Measurements from ENCODE around the gene SHISA2.

Gene SHISA2

DNA sequence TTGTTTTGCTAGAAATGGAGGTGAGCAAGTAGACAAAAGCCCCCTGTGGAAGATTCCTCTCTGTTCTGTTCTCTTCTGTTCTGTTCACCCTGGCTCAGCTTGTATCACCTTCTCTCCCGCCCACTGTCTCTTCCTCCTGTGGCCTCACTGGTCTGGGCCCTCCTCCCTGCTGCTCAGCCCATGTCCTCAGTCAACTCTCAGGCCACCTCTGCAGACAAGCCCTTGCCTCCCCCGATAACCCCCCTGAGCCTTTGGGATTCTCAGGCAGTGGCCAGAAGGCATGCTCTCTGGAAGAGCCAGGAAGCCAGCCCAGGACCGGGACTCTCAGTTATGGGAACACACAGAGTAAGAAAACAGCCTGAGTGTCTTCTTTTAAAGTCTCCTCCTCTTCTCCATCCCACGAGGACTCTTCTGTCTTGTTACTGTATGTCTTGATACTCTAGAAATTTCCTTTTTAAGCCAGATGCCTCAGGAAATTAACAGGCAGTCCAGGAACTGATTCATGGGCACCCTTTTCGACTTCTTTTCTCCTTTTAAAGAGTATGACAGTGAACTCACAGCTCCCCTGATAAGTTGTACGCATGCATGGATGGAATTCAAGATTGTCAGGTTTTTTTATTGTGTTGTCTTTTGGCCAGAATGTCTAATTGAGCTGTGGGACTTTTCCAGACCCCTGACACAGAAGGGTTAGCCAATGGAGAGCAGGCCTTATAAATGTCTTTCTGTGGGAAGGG, 33.7 kb downstream of the SHISA2 start:
- peak; percentile 9 for DNase-seq (ENCODE audit: low spot score)

DNA sequence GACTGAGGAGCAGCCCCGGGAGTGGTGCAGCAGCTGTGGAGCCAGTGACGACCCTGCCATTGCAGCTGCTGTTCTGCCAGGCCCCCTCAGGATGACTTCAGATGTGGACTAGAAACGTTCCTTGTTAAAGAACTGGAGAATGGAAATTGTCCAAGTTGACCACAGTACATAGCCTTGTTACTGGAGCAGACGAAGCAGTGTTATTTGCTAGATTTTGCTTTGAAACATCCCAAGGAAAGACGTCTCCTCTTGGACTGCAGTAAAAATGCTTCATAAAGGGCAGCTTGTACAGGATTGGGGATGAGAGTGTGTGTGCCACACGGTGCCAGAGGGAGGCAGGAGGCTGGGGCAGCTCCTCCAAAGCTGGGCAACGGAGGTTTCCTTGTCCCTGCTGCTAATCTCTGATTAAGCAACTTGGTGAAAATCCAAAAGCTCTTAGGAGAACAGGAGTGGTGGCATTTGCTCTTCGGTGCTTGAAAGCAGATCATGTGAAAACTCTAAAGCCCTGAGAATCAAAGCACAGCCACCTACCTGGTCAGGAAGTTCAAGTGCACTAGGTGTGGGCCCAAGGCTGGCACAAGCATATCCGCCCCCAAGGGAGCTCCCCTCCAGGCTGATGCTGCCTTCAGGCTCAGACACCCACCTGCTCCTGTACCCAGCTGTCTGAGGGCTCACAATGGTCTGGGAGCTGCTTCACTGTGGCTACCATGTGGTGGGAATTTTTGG, 34.5 kb downstream of the SHISA2 start:
- DNase-seq (ENCODE audit: low spot score): peak; percentile 7

DNA sequence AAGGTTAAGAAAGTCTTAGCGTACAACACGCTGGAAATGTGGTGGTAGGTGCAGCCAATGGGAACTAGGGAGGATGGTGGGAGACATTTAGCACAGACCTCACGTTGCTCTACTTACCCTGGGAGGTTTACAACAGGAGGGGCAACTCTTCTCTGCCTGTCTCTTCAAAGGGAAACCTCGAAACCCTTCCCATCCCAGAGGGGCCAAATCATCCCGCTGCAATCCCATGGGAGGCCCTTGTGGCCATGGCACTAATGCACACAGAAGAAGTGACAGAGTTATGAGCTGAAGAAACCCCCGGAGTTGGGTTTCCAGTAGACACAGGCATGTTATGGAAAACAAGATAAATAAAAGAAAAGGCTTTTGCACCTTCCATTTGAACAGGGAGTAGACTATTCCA, 35.6 kb downstream of the SHISA2 start:
- DNase-seq (ENCODE audit: low spot score): peak; percentile 2

DNA sequence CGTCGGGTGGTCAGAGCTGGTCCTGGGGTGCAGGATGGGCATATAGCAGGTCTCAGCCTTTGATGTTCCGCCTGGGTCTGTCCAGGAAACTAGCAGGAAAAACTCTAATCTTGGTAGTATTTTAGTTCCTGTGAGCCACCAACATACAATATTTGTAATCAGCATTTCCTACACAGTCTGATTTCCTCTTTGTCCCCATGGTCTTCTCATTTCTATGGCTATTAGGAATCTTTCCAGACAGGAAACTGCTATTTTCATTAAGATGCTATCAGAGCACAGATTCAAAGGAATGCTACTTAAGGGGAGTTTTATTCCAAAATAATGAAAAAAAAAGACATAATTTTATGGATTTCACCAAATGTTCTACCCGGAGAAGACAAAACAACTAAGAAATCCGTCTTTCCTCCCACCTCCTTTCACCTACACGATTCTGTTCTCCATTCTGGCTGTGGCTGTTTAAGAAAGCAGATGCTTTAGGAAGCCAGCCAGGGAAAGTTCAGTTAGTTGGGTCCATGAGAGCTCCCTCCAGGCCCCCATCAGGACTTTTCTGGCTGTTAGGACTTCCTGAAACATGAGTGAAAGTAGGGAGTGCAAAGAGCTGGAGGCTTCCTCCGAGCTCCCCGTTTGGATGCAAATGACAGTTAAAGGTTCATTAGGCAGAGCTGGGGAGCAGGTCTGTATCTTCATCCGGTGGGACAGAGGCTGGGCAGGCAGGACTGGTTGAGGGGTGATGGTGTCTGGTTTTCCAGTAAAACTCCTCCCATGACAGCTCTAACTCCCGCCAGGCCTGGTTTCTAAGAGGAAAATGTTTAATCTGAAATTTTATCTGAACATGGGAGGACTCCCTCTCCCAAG, 36.3 kb downstream of the SHISA2 start:
- DNase-seq (ENCODE audit: low spot score): peak; percentile 3

DNA sequence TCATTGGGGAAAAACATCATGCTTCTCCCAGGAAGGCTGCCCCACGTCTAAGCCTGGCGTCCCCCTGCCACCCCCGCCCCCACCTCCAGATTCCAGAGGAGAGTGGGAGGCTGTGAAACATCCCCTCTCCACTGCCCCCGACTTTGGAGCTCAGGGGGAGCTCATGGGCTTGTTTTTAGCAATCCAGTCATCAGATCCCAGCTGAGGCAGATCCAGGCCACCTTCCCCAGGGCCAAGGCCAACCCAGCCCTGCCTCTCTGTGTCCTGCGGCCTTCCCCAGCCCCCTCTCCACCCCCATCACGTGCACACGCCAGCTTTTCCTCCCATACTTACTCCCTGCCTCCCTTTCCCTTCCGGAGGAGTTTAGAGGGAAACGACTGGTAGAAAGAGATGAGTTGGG, 38.8 kb downstream of the SHISA2 start:
- DNase-seq (ENCODE audit: low spot score): peak; percentile 10

DNA sequence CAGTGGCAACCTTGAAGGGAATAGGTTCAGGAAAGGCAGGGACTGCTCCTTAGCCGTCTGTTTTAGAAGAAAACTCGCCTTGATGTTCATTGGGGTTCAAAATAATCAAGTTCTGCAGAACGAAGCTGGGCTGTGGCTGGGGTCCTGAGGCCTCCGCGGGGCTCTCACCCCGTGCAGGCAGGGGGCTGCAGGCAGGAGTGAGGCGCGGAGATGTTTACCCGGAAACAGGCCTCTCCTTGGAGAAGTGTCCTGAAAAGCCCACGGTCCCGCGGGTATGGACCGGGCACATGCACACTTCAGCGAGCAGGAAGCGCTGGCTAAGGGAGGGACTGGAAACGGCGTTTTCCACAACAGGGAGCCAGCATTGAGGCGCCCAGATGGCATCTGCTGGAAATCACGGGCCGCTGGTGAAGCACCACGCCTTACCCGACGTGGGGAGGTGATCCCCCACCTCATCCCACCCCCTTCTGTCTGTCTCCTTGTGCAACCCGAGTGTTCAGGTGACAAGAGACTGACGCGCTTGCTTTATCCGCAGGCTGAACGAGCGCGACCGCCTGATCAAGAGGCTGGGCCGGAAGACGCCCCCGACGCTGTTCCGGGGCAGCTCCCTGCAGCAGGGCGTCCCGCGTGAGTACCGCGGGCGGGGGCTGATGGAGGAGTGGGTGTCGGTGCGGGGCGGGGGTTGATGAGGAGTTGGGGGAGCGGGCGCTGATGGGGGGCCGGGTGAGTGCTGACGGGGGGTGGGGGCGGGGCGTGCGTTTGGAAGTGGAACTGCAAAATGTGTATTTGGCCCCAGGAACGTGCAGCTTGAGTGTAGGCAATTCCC, 39.6 kb downstream of the SHISA2 start:
- peak; percentile 26 for DNase-seq (ENCODE audit: low spot score)

DNA sequence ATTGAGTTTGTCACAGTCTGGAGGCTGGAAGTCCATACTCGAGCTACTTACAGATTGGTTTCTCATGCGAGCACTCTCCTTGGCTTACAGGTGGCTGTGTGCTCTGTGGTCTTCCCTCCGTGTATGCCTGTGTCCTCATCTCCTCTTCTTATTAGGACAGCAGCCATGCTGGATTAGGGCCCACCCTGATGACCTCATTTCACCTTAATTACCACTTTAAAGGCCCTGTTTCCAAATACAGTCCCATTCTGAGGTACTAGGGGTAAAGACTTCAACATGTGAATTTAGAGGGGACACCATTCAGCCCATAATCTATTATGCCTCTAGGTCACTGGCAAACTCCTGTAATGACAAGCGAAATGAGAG, 40.6 kb downstream of the SHISA2 start:
- DNase-seq (ENCODE audit: low spot score): no peak

DNA sequence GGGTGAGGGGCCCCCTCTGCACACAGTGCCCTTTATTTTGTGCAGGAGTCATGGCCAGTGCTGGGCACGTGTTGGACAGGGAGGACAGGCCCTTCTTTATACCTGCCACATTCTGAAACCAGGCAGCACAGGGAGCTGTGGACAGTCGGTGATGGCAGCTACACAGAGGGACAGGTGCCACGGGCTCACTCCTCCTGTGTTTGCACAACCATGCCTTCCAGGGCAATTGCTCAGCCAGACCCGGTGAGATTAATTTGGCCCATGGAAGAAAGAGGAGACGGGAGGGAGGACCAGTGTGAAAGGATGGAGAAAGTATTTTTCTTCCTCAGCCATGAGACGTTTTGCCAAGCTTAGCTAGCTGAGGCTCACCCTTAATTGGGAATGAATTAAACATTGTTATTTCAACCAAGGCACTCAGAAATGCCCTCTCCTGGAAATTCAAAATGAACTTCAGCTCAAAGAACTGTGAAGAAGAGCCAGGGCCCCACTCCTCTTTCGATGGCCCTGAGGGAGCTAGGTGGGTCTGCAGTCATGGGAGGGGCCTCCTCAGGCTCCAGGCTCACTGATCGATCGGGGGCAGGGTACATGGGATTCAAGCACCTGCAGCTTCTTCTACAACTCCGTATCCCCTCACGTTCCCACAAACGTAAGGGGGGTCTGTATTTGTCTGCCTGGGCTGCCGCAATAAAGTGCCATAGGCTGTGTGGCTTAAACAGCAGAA, 41.2 kb downstream of the SHISA2 start:
- DNase-seq (ENCODE audit: low spot score): peak; percentile 14

DNA sequence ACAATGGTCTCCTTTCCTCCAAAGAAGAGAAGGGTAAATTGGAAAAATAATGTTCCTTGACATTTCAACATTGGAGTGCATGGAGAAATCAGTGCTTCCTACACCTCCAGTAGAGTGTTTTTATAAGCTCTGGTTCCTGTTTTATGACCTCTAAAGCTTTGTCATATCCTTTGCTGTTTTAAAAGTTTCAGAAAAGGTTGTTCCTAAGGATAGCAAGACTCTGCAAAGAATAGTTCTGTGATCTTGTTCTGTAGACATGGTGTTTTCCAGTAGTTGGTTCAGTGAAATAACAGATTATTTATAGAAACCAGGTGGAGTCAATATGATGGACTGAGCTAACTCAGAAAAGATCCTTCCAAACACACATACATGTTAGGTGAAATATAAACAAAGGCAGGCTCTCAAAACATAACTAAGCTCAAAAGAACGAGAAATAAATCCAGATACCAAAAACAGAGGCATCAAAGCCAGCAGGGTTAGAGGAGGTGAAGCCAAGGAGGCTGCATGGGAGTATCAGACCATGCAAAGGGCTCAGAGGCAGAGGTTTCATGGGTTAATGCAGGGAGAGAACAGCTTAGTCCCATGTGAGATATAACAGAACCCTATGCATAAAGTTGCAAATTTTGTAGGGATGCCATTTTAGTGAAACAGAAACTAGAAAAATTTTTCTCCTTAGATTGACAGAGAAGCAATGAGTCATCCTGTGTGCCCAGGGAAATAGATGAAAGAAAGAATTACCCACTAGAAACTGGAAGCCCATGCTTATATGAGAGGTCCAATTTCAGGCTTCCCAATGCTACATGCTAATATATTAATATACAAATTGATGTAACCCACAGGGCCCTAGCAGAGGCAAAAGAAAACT, 44.3 kb downstream of the SHISA2 start:
- no peak for DNase-seq (ENCODE audit: low spot score)
